Activated CD4-positive, alpha-beta T cell treated with anti-CD3 and anti-CD28 coated beads, Interleukin-2, amount 10 ng/mL, durations not matched to agents 7 days and 5 days (primary cell): ENCODE data around the gene ACP4. TPM values are rescaled to one million over a fixed set of nuclear protein-coding genes. Genes with fewer than 3 reads are reported as not detected.
A peak's percentile ranks its signal among the peaks of the same experiment; 100 is the strongest.

ENCODE experiments used
- CTCF ChIA-PET: fragments of 350-600 bp; sonication (Branson Sonifier 250); formaldehyde crosslinking; loops from one replicate; lab custom pipeline; 2021; ENCODE audit warnings: antibody characterized with exemption; lab: Charles Lee
- POLR2A ChIA-PET: fragments of 350-600 bp; sonication (Branson Sonifier 250); formaldehyde crosslinking; loops from one replicate; lab custom pipeline; 2021; ENCODE audit warnings: antibody characterized with exemption; lab: Charles Lee
- DNase-seq: peaks from one replicate; pipeline ENCODE4 v3.0.0-alpha.2; 2020
- H3K27ac Mint-ChIP-seq: one replicate; pipeline ENCODE4 v1.8.0; 2021; ENCODE audit warnings: mild to moderate bottlenecking, moderate library complexity, mixed read lengths
- H3K27me3 Mint-ChIP-seq: one replicate; pipeline ENCODE4 v1.8.0; 2021; ENCODE audit warnings: mixed read lengths
- H3K36me3 Mint-ChIP-seq: one replicate; pipeline ENCODE4 v1.8.0; 2021; ENCODE audit warnings: low read depth, mixed read lengths
- H3K4me1 Mint-ChIP-seq: one replicate; pipeline ENCODE4 v1.8.0; 2021; ENCODE audit warnings: mixed read lengths
- H3K4me3 Mint-ChIP-seq: one replicate; pipeline ENCODE4 v1.8.0; 2021; ENCODE audit warnings: mild to moderate bottlenecking, moderate library complexity, mixed read lengths
- H3K9me3 Mint-ChIP-seq: one replicate; pipeline ENCODE4 v1.8.0; 2021; ENCODE audit warnings: mixed read lengths
- total RNA-seq, 2 experiments: library from RNA; stranded (reverse); gene quantifications; one replicate each; pipeline ENCODE4 v1.2.3, GENCODE V29; 2021

The ACP4 gene
- total RNA-seq, 2 experiments from 2014 or later: not detected

DNA sequence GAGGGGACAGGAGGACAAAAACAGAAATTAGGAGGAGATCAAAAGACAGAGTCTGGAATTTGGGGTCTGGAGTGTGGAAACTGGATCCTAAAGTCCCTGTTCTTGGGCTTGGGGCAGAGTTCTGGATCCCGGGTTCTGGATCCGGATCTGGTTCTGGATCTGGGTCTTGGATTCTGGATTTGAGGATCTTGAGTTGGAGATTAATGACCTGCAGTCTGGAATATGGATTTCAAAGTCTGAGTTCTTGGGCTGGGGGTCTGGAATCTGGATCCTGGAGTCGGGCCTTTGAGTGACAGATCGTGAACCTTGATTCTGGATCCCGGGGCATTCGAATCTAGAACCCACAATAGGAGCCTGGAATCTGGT is 43.6 kb downstream of the ACP4 start:
- Mint-ChIP-seq H3K9me3 (no peaks in the 10 kb centered on the region), H3K4me3 (no peak overlapping the region), H3K36me3 (no peaks in the 10 kb centered on the region), H3K27ac (no peak overlapping the region), H3K4me1 (peaks cover 19% of the 10 kb centered on the region), H3K27me3 (peaks cover 31% of the 10 kb centered on the region)
- DNase-seq: no peak
- POLR2A ChIA-PET: no interaction called here
- CTCF ChIA-PET: interaction anchor here (1.0 kb wide), 1 partner anchor 15 kb away, joined by 3 read pairs; no protein-coding TSS in a partner anchor

DNA sequence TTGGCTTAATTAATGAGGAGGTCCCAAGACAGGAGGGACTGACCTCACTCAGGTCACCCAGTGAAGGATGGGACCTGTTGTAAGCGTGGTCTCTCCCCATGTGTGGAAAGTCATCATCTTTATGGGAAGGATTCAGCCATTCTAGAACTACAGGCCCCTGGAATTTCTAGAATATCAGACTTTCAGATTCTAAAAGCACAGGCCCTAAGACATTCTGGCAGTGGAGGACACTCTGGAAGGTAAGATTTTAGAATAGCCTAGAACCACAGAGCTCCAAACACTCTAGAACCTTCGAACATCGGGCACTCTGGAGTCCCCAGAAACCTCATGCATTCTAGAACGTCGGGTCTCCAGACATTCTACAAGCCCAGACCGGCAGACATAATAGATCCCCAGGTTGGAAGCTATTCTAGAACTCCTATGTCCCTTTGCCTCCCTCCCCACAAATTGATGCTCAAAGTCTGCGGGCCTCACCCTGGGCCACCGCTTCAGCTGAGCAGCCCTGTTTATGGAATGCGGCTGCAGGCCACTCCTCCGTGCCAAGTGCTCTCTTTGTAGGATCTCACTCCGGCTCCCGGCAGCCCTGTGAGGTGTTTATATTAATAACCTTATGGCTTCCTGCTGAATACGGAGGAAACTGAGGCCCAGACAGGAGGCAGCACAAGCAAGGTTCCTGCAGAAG is 45.0 kb downstream of the ACP4 start:
- ChIA-PET CTCF (interaction anchor here (1.1 kb wide), 1 partner anchor 13 kb away, joined by 4 read pairs; no protein-coding TSS in a partner anchor), POLR2A (no interaction called here)
- Mint-ChIP-seq H3K9me3 (no peaks in the 10 kb centered on the region), H3K4me3 (peak overlapping the region; percentile 73), H3K27me3 (peaks cover 31% of the 10 kb centered on the region), H3K27ac (no peak overlapping the region), H3K4me1 (peaks cover 19% of the 10 kb centered on the region), H3K36me3 (no peaks in the 10 kb centered on the region)
- no peak for DNase-seq

DNA sequence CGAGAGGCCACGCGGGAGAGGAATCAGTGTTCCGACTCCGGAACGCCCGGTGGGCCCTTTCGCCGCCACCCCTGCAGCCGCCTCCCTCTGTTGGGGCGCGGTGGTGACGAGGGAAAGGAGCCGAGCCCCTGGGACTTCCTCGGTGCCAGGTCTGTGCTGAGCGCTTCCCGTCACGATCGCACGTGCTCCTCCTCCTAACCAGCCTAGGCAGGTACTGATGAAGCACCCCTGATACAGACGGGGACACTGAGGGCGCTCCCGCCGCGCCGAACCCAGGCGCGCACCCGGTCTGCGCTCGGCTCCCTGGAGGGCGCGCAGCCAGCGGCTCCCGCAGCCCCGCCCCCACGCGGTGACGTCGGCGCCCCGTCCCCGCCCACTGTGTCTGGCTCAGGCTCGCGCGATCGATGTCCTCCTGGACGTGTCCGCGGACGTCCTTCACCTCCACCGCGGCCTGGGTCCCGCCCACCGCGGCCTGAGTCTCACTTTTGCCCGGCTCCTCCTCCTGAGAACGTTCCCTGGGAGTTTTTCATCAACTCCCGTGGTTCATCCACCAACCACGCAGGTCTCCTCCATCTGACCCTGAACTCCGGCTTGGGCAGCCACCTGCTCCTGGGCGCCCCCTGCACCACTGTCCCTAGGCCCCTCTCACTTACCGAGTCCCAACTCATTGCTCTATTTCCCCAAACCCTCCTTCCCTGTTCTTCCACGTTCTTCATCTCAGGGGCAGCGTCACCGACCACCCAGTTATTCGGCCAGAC is 45.7 kb downstream of the ACP4 start:
- peaks cover 31% of the 10 kb centered on the region for H3K27me3 Mint-ChIP-seq
- no peaks in the 10 kb centered on the region for H3K36me3 Mint-ChIP-seq
- POLR2A ChIA-PET: no interaction called here
- peaks cover 19% of the 10 kb centered on the region for H3K4me1 Mint-ChIP-seq
- H3K4me3 Mint-ChIP-seq: peak overlapping the region; percentile 73
- no peaks in the 10 kb centered on the region for H3K9me3 Mint-ChIP-seq
- H3K27ac Mint-ChIP-seq: no peak overlapping the region
- DNase-seq: peak; percentile 71
- CTCF ChIA-PET: interaction anchor here (1.1 kb wide), 1 partner anchor 12 kb away, joined by 4 read pairs; no protein-coding TSS in a partner anchor

DNA sequence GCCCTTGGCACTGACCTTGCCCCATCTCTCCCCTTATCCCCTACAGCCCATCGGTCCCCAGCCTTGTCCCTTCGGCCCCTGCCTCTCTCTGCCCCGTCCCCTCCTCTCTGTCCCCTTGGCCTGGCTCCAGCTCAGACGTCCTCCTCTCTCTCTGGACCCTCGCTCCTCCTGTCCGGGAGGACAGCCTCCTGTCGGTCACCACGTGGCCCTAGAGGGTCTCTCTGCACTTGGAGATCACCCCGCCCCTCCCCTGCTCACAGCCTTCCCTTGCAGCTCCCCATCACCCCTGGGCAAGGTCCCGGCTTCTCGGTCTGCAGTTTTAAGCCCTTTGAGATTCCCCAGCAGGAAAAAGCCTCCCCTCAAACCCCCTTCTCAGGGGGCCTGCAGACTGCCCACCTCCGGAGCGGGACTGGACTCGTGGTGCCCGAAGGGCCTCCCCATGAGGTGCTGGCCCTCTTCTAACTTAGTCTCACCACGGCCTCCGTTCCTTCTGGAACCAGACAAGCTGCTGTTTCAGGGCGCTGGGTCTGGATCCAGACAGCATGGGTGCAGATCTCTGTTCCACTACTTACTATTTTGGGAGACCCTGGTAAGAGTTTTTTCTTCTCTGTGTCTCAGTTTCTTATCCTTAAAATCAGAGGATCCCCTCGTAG is 46.5 kb downstream of the ACP4 start:
- Mint-ChIP-seq H3K27ac (peak overlapping the region; percentile 7), H3K4me3 (peak overlapping the region; percentile 73), H3K36me3 (no peaks in the 10 kb centered on the region), H3K9me3 (no peaks in the 10 kb centered on the region), H3K4me1 (peaks cover 19% of the 10 kb centered on the region), H3K27me3 (peaks cover 31% of the 10 kb centered on the region)
- no peak for DNase-seq
- POLR2A ChIA-PET: no interaction called here
- CTCF ChIA-PET: no interaction called here

DNA sequence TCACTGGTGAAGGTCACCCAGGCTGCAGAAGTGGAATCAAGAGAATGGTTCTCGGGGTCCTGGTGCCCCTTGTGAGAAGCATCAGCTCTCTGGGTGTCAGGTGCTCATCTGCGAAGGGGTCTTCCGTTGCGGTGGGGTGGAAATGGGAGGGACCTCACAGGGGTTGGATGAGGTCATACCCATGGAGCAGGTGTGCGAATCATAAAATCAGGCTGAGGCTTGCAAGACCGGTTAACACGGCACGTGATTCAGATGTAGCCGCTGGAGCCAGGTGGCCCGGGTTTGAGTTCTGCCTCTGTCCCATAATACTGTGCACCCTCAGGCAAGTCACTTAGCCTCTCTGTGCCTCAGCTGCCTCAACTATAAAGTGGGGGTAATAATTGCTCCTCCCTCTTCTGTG is 47.1 kb downstream of the ACP4 start:
- no peaks in the 10 kb centered on the region for H3K36me3 Mint-ChIP-seq
- no peak overlapping the region for H3K27ac Mint-ChIP-seq
- H3K4me3 Mint-ChIP-seq: peak overlapping the region; percentile 50
- peaks cover 19% of the 10 kb centered on the region for H3K4me1 Mint-ChIP-seq
- no peaks in the 10 kb centered on the region for H3K9me3 Mint-ChIP-seq
- POLR2A ChIA-PET: no interaction called here
- no peak for DNase-seq
- CTCF ChIA-PET: no interaction called here
- peaks cover 31% of the 10 kb centered on the region for H3K27me3 Mint-ChIP-seq

DNA sequence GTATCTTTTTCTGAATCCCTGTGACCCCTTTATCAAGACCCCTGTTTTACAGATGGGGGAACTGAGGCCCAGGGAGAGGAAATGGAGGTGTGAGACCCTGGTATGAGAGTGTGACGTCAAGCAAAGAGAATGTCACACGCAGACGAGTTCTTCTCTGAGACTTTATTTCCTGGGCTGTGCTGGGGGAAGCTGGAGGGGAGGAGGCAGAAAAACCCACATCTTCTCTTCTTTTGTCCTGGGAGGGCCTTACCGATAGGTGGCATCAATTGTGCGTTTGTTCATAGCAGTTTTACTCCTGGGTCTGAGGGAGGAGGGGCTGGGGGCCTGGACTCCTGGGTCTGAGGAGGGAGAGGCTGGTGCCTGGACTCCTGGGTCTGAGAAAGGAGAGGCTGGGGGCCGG is 48.0 kb downstream of the ACP4 start:
- ChIA-PET CTCF (no interaction called here), POLR2A (no interaction called here)
- Mint-ChIP-seq H3K27me3 (peaks cover 25% of the 10 kb centered on the region), H3K4me1 (peaks cover 19% of the 10 kb centered on the region), H3K36me3 (no peaks in the 10 kb centered on the region), H3K4me3 (no peak overlapping the region), H3K27ac (no peak overlapping the region), H3K9me3 (no peaks in the 10 kb centered on the region)
- DNase-seq: no peak

DNA sequence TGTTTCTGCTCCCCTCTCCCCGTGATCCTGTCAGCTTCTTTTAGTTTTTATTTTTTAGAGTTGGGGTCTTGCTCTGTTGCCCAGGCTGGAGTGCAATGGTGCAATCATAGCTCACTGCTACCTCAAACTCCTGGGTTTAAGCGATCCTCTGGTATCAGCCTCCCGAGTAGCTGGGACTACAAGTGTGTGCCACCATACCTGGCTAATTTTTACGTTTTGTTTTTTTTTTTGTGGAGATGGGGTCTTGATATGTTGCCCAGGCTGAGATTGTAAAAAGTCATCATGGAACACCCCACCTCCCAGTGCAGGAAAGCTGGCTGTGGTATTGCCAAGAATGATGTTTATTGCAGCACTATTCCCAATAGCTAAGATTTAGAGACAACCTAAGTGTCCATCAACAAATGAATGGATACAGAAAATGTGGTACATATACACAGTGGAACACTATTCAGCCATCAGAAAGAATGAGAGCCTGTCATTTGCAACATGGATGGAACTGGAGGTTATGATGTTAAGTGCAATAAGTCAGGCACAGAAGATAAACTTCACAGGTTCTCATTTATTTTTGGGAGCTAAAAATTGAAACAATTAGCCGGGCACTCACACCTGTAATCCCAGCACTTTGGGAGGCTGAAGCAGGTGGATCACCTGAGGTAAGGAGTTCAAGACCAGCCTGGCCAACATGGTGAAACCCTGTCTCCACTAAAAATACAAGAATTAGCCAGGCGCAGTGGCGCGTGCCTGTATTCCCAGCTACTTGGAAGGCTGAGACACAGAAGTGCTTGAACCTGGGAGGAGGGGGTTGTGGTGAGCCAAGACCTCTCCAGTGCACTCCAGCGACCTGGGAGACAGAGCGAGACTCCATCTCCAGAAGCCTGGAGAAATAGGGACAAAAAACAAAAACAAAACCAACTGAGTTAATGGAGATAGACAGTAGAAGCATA is 49.8 kb downstream of the ACP4 start:
- ChIA-PET POLR2A (no interaction called here), CTCF (no interaction called here)
- H3K9me3 Mint-ChIP-seq: no peaks in the 10 kb centered on the region

DNA sequence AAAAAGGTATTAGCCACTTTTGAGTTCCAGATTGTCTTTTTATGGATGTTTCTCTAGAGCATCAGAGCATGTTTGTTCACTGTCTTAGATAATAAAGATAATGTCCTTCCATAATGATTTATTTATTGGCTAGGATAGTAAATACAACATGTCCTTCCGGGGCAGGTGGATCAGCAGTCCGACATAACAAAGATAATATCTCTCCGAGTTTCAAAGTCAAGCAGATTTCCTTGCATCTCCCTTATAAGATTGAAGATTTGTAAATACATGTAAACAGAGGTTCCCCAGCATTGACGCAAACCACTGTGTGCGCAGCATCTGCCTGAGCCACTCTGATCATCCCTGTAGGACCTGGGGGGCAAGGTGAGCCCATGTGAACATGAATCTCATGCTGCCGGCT is 51.9 kb downstream of the ACP4 start:
- Mint-ChIP-seq H3K27ac (no peak overlapping the region), H3K36me3 (no peaks in the 10 kb centered on the region), H3K4me3 (no peak overlapping the region), H3K4me1 (peaks cover 6% of the 10 kb centered on the region), H3K9me3 (no peaks in the 10 kb centered on the region), H3K27me3 (peaks cover 16% of the 10 kb centered on the region)
- ChIA-PET CTCF (no interaction called here), POLR2A (no interaction called here)
- DNase-seq: no peak

More for the DNA sequence above, 49.8 kb downstream of the ACP4 start:
- no peak for DNase-seq
- Mint-ChIP-seq H3K36me3 (no peaks in the 10 kb centered on the region), H3K27ac (no peak overlapping the region), H3K4me3 (no peak overlapping the region), H3K4me1 (peaks cover 19% of the 10 kb centered on the region), H3K27me3 (peaks cover 27% of the 10 kb centered on the region)

DNA sequence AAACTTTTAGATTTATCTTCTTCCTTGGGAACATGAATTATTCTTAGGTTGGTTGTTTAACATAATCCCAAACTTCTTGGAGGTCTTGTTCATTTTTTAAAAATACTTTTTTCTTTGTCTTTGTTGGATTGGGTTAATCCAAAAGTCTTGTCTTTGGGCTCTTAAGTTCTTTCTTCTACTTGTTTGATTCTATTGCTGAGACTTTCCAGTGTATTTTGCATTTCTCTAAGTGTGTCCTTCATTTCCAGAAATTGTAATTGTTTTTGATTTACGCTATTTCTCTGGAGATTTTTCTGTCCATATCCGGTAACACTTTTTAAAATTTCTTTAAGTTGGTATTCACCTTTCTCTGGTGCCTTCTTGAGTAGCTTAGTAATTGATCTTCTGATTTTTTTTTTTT is 53.0 kb downstream of the ACP4 start:
- ChIA-PET POLR2A (no interaction called here), CTCF (no interaction called here)
- Mint-ChIP-seq H3K4me1 (peaks cover 2% of the 10 kb centered on the region), H3K4me3 (no peak overlapping the region), H3K27me3 (peaks cover 11% of the 10 kb centered on the region), H3K9me3 (no peaks in the 10 kb centered on the region), H3K27ac (no peak overlapping the region), H3K36me3 (no peaks in the 10 kb centered on the region)
- no peak for DNase-seq

DNA sequence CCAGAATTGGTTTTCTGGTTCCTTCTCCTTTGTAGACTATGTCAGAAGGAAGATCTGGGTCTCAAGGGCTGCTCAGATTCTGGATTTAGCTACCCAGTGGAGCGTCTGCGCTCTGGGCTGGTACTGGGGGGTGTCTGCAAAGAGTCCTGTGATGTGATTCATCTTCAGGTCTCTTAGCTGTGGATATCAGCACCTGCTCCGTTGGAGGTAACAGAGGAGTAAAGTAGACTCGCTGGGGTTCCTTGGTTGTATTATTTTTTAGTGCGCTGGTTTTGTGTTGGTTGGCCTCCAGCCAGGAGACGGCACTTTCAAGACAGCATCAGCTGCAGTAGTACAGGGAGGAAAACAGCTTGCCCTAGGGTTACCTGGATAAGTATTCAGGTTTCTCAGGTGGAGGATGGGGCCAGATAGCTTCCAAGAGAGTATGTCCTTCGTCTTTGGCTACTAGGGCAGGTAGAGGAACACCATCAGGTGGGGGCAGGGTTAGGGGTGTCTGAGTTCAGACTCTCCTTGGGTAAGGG is 53.5 kb downstream of the ACP4 start:
- CTCF ChIA-PET: no interaction called here
- Mint-ChIP-seq H3K4me3 (no peak overlapping the region), H3K27me3 (peaks cover 8% of the 10 kb centered on the region), H3K4me1 (no peaks in the 10 kb centered on the region), H3K27ac (no peak overlapping the region), H3K36me3 (no peaks in the 10 kb centered on the region), H3K9me3 (no peaks in the 10 kb centered on the region)
- POLR2A ChIA-PET: no interaction called here
- DNase-seq: no peak

DNA sequence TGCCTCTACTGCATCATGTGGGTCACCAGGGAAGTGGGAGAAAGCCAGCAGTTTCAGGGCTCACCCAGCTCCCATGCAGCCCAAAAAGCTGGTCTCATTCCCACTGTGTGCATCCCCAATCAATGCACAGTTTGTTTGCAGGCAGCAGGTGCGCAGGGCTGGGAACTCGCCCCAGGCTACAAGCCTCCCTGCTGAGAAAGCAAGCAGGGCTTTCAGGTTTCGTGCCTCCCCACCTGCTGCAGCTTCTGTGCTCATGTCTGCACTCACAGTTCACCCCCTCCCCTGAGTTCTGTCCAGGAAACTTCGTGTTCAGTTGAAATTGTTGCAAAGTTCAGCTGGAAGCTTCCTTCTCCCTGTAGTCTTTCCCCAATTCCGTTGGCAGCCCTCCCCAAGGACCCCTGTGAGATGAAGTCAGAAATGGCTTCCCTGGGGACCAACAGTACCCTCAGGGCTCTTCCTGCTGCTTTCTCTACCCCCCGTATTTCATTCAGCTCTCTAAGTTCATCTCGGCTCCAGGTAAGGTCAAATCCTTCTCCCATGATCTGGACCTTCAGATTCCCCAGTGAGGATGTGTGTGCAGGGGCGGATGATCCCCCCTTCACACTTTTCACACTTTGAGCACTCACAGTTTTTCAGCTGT is 54.2 kb downstream of the ACP4 start:
- H3K27me3 Mint-ChIP-seq: peaks cover 8% of the 10 kb centered on the region
- H3K4me3 Mint-ChIP-seq: no peak overlapping the region
- CTCF ChIA-PET: no interaction called here
- POLR2A ChIA-PET: no interaction called here
- H3K36me3 Mint-ChIP-seq: no peaks in the 10 kb centered on the region
- H3K9me3 Mint-ChIP-seq: no peaks in the 10 kb centered on the region
- no peaks in the 10 kb centered on the region for H3K4me1 Mint-ChIP-seq
- DNase-seq: no peak
- no peak overlapping the region for H3K27ac Mint-ChIP-seq
